Stimulated activated CD4-positive, alpha-beta T cell treated with anti-CD3 and anti-CD28 coated beads, Interleukin-12 subunit alpha, Interleukin-12 subunit beta, amount 100 ng/mL, for 24 hours (primary cell): ENCODE data around the gene KCMF1.
A peak's percentile ranks its signal among the peaks of the same experiment; 100 is the strongest.
"Not testable (repeated sequence)": the region's sequence is repeated elsewhere in the genome, so short reads cannot be mapped to it uniquely, and the experiment has no call there.

Source experiments
- DNase-seq, 2 experiments: peaks; one replicate each; pipeline ENCODE4 v3.0.0-alpha.2; 2020; ENCODE audit warnings: low read depth in 2 of 2

Gene KCMF1

GRCh38 chr2:84970868-84971509 lies at the start of gene KCMF1:
KCMF1 (plus strand) TSS chr2:84971161; CDS start chr2:84971452, 291 bp downstream.
- DNase-seq, result peak; percentile 61 to 68

GRCh38 chr2:84923009-84923408 lies 48.0 kb upstream of the KCMF1 start:
- DNase-seq, result no peak

- no peak for DNase-seq
Measured at GRCh38 chr2:84924173-84925106, 46.5 kb upstream of the KCMF1 start.

GRCh38 chr2:84925336-84925723 lies 45.6 kb upstream of the KCMF1 start:
- no peak for DNase-seq

- DNase-seq, result peak; percentile 97 to 99
Measured at GRCh38 chr2:84925724-84926376, 45.1 kb upstream of the KCMF1 start.

GRCh38 chr2:84927275-84927627 lies 43.7 kb upstream of the KCMF1 start:
- DNase-seq, result no peak

- DNase-seq, result no peak
Measured at GRCh38 chr2:84931384-84931821, 39.6 kb upstream of the KCMF1 start.

GRCh38 chr2:84938194-84938879 lies 32.6 kb upstream of the KCMF1 start:
- DNase-seq, result peak; percentile 26 to 50

- peak; percentile 64 to 65 for DNase-seq
Measured at GRCh38 chr2:84939426-84940087, 31.4 kb upstream of the KCMF1 start.

GRCh38 chr2:84940088-84940470 lies 30.9 kb upstream of the KCMF1 start:
- no peak for DNase-seq

GRCh38 chr2:84940831-84941412 lies 30.0 kb upstream of the KCMF1 start:
- no peak for DNase-seq

- DNase-seq, result no peak
Measured at GRCh38 chr2:84942166-84942565, 28.8 kb upstream of the KCMF1 start.

- DNase-seq, result no peak
Measured at GRCh38 chr2:84942964-84943421, 28.0 kb upstream of the KCMF1 start.

GRCh38 chr2:84944295-84944909 lies 26.6 kb upstream of the KCMF1 start:
- DNase-seq, result no peak

- DNase-seq, result not testable (repeated sequence)
Measured at GRCh38 chr2:84945838-84946203, 25.1 kb upstream of the KCMF1 start.

- DNase-seq, result peak; percentile 54 to 73
Measured at GRCh38 chr2:84946204-84947009, 24.6 kb upstream of the KCMF1 start.

- DNase-seq, result no peak
Measured at GRCh38 chr2:84947010-84947593, 23.9 kb upstream of the KCMF1 start.

GRCh38 chr2:84953535-84953934 lies 17.4 kb upstream of the KCMF1 start:
- DNase-seq, result no peak

GRCh38 chr2:84954329-84954728 lies 16.6 kb upstream of the KCMF1 start:
- DNase-seq, result no peak
